ACHN (cell line): ENCODE results near the gene PATJ.
"Not testable (repeated sequence)": the region's sequence is repeated elsewhere in the genome, so short reads cannot be mapped to it uniquely, and the experiment has no call there.

Source experiments
- DNase-seq: peaks from one replicate; pipeline ENCODE4 v3.0.0-alpha.2; 2015
- in situ Hi-C: cut with HindIII; loops from 2 replicates; pipeline ENCODE4 v1.10.0; 2017; ENCODE audit warnings: low sequenced_read_pairs, low pct_ligation_motif_present, low pct_unique_long_range_greater_than_20kb

The PATJ gene

GRCh38 chr1:61956784-61957183, 214.5 kb downstream of the PATJ start:
- DNase-seq: no peak
- in situ Hi-C loops: no loop called here

- DNase-seq: no peak
- in situ Hi-C loops: no loop called here
These were observed 218.7 kb downstream of the PATJ start for GRCh38 chr1:61961009-61961408.

- no peak for DNase-seq
- in situ Hi-C loops: no loop called here
These were observed 220.4 kb downstream of the PATJ start for GRCh38 chr1:61962631-61963030.

GRCh38 chr1:61966450-61967225, 224.4 kb downstream of the PATJ start:
- DNase-seq, in situ Hi-C loops: not testable (repeated sequence)

GRCh38 chr1:61967750-61968149, 225.5 kb downstream of the PATJ start:
- in situ Hi-C loops: no loop called here
- no peak for DNase-seq

GRCh38 chr1:61968869-61969268, 226.6 kb downstream of the PATJ start:
- DNase-seq: no peak
- in situ Hi-C loops: no loop called here

- in situ Hi-C loops: no loop called here
These were observed 231.0 kb downstream of the PATJ start for GRCh38 chr1:61973100-61973837.

GRCh38 chr1:61975638-61976037, 233.4 kb downstream of the PATJ start:
- in situ Hi-C loops: no loop called here
- no peak for DNase-seq

More at GRCh38 chr1:61973100-61973837, 231.0 kb downstream of the PATJ start:
- DNase-seq: no peak

- in situ Hi-C loops: no loop called here
- no peak for DNase-seq
These were observed 234.3 kb downstream of the PATJ start for GRCh38 chr1:61976566-61976965.

GRCh38 chr1:61978796-61979195, 236.5 kb downstream of the PATJ start:
- in situ Hi-C loops: no loop called here
- no peak for DNase-seq

GRCh38 chr1:61979729-61980128, 237.4 kb downstream of the PATJ start:
- DNase-seq: no peak
- in situ Hi-C loops: no loop called here

GRCh38 chr1:61980561-61980960, 238.3 kb downstream of the PATJ start:
- no peak for DNase-seq
- in situ Hi-C loops: no loop called here

- in situ Hi-C loops: no loop called here
- no peak for DNase-seq
These were observed 239.8 kb downstream of the PATJ start for GRCh38 chr1:61981870-61982660.

GRCh38 chr1:61983236-61983635, 241.0 kb downstream of the PATJ start:
- in situ Hi-C loops: no loop called here
- no peak for DNase-seq

- in situ Hi-C loops: no loop called here
- DNase-seq: no peak
These were observed 250.0 kb downstream of the PATJ start for GRCh38 chr1:61992257-61992656.

GRCh38 chr1:61993331-61993961, 251.2 kb downstream of the PATJ start:
- in situ Hi-C loops: no loop called here
- DNase-seq: no peak

GRCh38 chr1:61995641-61996040, 253.4 kb downstream of the PATJ start:
- DNase-seq: no peak
- in situ Hi-C loops: no loop called here

- in situ Hi-C loops: no loop called here
- DNase-seq: no peak
These were observed 254.8 kb downstream of the PATJ start for GRCh38 chr1:61997123-61997522.

GRCh38 chr1:62003777-62004176, 261.5 kb downstream of the PATJ start:
- DNase-seq: no peak

More at GRCh38 chr1:62003777-62004176, 261.5 kb downstream of the PATJ start:
- in situ Hi-C loops: no loop called here
